ENCODE results near the gene BEND4. TPM values are rescaled to one million over a fixed set of nuclear protein-coding genes. Genes with fewer than 3 reads are reported as not detected.
A peak's percentile ranks its signal among the peaks of the same experiment; 100 is the strongest.
"Not testable (repeated sequence)": the region's sequence is repeated elsewhere in the genome, so short reads cannot be mapped to it uniquely, and the experiment has no call there.

The BEND4 gene
- total and polyA plus RNA-seq, 12 donors, result under 0.01 to 1.6 (median 0.06) TPM; not detected in 4

DNA sequence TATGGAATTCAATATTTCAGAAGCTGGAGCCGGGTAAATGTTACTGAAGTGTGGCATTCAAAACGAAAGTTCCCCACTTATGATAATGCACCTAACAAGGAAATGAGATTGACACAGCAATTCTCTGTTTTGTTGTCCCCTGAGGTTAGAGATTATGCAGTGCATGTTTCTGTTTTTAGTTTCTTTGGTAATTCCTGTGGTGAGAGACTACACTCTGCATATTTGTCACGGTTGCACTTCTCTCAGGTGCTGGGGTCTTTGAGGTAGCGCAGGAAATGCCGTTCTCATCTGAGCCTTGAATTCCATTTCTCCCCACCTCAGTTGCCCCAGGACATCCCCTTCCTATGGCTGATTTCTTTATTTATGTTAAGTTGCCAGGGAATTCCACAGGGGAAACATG lies 15.3 kb upstream of the BEND4 start:
- no peak for TF ChIP-seq POLR2A (IDR thresholded peaks at IDR 0.05)
- TF ChIP-seq, protein P1, sequence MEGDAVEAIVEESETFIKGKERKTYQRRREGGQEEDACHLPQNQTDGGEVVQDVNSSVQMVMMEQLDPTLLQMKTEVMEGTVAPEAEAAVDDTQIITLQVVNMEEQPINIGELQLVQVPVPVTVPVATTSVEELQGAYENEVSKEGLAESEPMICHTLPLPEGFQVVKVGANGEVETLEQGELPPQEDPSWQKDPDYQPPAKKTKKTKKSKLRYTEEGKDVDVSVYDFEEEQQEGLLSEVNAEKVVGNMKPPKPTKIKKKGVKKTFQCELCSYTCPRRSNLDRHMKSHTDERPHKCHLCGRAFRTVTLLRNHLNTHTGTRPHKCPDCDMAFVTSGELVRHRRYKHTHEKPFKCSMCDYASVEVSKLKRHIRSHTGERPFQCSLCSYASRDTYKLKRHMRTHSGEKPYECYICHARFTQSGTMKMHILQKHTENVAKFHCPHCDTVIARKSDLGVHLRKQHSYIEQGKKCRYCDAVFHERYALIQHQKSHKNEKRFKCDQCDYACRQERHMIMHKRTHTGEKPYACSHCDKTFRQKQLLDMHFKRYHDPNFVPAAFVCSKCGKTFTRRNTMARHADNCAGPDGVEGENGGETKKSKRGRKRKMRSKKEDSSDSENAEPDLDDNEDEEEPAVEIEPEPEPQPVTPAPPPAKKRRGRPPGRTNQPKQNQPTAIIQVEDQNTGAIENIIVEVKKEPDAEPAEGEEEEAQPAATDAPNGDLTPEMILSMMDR (IDR thresholded peaks at IDR 0.05), result no peak
- Histone ChIP-seq H3K9me3 (replicated peaks in 1 of 3) (no peaks in the 10 kb centered on the region), H3K4me3 (no peak overlapping the region), H3K36me3 (replicated peaks in 1 of 2) (no peaks in the 10 kb centered on the region), H3K4me1 (replicated peaks in 1 of 2) (no peaks in the 10 kb centered on the region), H3K27me3 (no peaks in the 10 kb centered on the region), H3K27ac (no peak overlapping the region)
- no peak for DNase-seq
- intact Hi-C loops (cut with DNase I), result no loop called here
- WGBS, 4 donors, result 77 to 86% (median 79%) methylated on average over 5 of the region's 5 CpGs

DNA sequence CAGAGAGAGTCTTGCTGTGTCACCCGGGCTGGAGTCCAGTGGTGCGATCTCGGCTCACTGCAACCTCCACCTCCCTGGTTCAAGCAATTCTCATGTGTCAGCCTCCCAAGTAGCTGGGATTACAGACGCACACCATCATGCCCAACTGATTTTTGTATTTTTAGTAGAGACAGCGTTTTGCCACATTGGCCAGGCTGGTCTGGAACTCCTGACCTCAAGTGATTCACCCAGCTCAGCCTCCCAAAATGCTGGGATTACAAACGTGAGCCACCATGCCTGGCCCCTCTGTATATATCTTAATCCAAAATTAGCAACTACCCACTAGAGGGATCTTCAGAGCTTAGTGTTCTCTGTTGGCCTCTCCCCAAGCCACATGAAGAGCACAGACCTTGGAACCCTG lies 13.7 kb upstream of the BEND4 start:
- 79 to 89% (median 86%) methylated on average over 6 of the region's 6 CpGs for WGBS, 4 donors
- H3K27ac ChIP-seq; intact Hi-C loops (cut with DNase I); H3K4me3 ChIP-seq; H3K27me3 ChIP-seq; DNase-seq; H3K9me3 ChIP-seq (replicated peaks in 1 of 3); H3K36me3 ChIP-seq (replicated peaks in 1 of 2); H3K4me1 ChIP-seq (replicated peaks in 1 of 2): not testable (repeated sequence)

GRCh38 chr4:42159271-42160001 lies 7.0 kb upstream of the BEND4 start:
- no peak for DNase-seq
- intact Hi-C loops (cut with DNase I), result no loop called here
- H3K9me3 ChIP-seq (replicated peaks in 1 of 3), result no peaks in the 10 kb centered on the region
- 78 to 86% (median 83%) methylated on average over 8 of the region's 8 CpGs for WGBS, 4 donors
- no peaks in the 10 kb centered on the region for H3K4me1 ChIP-seq (replicated peaks in 1 of 2)
- peaks cover 4% of the 10 kb centered on the region for H3K27me3 ChIP-seq
- no peak for TF ChIP-seq POLR2A (IDR thresholded peaks at IDR 0.05)
- TF ChIP-seq, protein P1 (IDR thresholded peaks at IDR 0.05), result no peak
- no peaks in the 10 kb centered on the region for H3K36me3 ChIP-seq (replicated peaks in 1 of 2)
- no peak overlapping the region for H3K4me3 ChIP-seq
- H3K27ac ChIP-seq, result no peak overlapping the region

- Histone ChIP-seq H3K4me1 (replicated peaks in 1 of 2) (peaks cover 10 to 22% of the 10 kb centered on the region in 2 donors), H3K27ac (no peak overlapping the region), H3K36me3 (replicated peaks in 1 of 2) (no peaks in the 10 kb centered on the region), H3K27me3 (peaks cover 55% of the 10 kb centered on the region), H3K9me3 (replicated peaks in 1 of 3) (no peaks in the 10 kb centered on the region), H3K4me3 (peak overlapping the region in 2 of 4 donors; percentile 9 to 55)
- peak in 1 of 7 donors; percentile 8 for DNase-seq
- TF ChIP-seq, protein P1 (IDR thresholded peaks at IDR 0.05), result no peak
- no peak for TF ChIP-seq POLR2A (IDR thresholded peaks at IDR 0.05)
- intact Hi-C loops (cut with DNase I), result no loop called here
- WGBS, 4 donors, result 0 to 2% (median 1%) methylated on average over 15 to 121 of the region's 122 CpGs
Measured at GRCh38 chr4:42151568-42152506, 618 bp downstream of the BEND4 start.
